Uterus (tissue), 4 donors: Measurements from ENCODE around the gene P2RY14. TPM values are rescaled to one million over a fixed set of nuclear protein-coding genes. Genes with fewer than 3 reads are reported as not detected.
"Not testable (repeated sequence)": the region's sequence is repeated elsewhere in the genome, so short reads cannot be mapped to it uniquely, and the experiment has no call there.

ENCODE experiments used
- DNase-seq, 2 donors: peaks; one replicate each; pipeline ENCODE4 v3.0.0-alpha.2; 2019 to 2020
- H3K27ac ChIP-seq, 2 donors: fragments of 200-600 bp; sonication (generic); 1 replicate in 1 of 2; 2 replicates in 1 of 2; pipeline ENCODE4 v1.5.1; 2016 to 2018
- H3K27me3 ChIP-seq, 2 donors: fragments of 200-600 bp; sonication (generic); one replicate each; pipeline ENCODE4 v1.5.1; 2018 to 2019; ENCODE audit warnings: control low read depth in 1 of 2
- H3K36me3 ChIP-seq, 2 donors: fragments of 200-600 bp; sonication (generic); one replicate each; pipeline ENCODE4 v1.5.1; 2019; ENCODE audit warnings: control low read depth in 1 of 2
- H3K4me1 ChIP-seq, 2 donors: fragments of 200-600 bp; sonication (generic); one replicate each; pipeline ENCODE4 v1.5.1; 2018 to 2019; ENCODE audit warnings: control low read depth in 1 of 2
- H3K4me3 ChIP-seq, 2 donors: fragments of 200-600 bp; sonication (generic); 1 replicate in 1 of 2; 2 replicates in 1 of 2; pipeline ENCODE4 v1.5.1; 2018 to 2019; ENCODE audit warnings: mild to moderate bottlenecking in 1 of 2
- H3K9me3 ChIP-seq, 2 donors: fragments of 200-600 bp; sonication (generic); one replicate each; pipeline ENCODE4 v1.5.1; 2019; ENCODE audit warnings: control low read depth in 1 of 2
- CTCF ChIP-seq, 4 experiments: fragments of 200-600 bp in 2 of 4; fragments of 450-650 bp in 2 of 4; sonication (generic) in 2 of 4; IDR thresholded peaks; one replicate each; pipeline ENCODE4 v1.5.1; 2016 to 2019; ENCODE audit warnings: antibody characterized with exemption in 4 of 4, mild to moderate bottlenecking in 2 of 4, moderate library complexity in 1 of 4
- POLR2A ChIP-seq, 2 donors: fragments of 450-650 bp; IDR thresholded peaks; one replicate each; pipeline ENCODE4 v1.6.1; 2016; ENCODE audit warnings: antibody characterized with exemption in 2 of 2, mild to moderate bottlenecking in 1 of 2, moderate library complexity in 1 of 2
- intact Hi-C: fragments of 100-400 bp; cut with DNase I; formaldehyde crosslinking; loops from one replicate; pipeline ENCODE4 v1.15.1; 2023; ENCODE audit warnings: low total_unique reads
- total RNA-seq, 4 donors: library from RNA; depleted of rRNA in 3 of 4; stranded (reverse); fragments of >200 nt in 3 of 4; gene quantifications; one replicate each; pipeline versions ENCODE4 v1.1.0 to v1.2.4, GENCODE V29; 2014 to 2023
- donor health status: DM: yes; HTN: yes; CAD: no.

The P2RY14 gene
- total RNA-seq, 4 donors from 2014 or later: 0.51 to 2.6 (median 0.61) TPM

- H3K36me3 ChIP-seq: no peaks in the 10 kb centered on the region
- no peaks in the 10 kb centered on the region for H3K4me1 ChIP-seq
- DNase-seq: no peak
- H3K27me3 ChIP-seq: no peaks in the 10 kb centered on the region
- intact Hi-C loops: no loop called here
- no peak overlapping the region for H3K27ac ChIP-seq
- TF ChIP-seq CTCF (IDR thresholded peaks at IDR 0.05) (no peak), POLR2A (IDR thresholded peaks at IDR 0.05) (no peak)
- no peaks in the 10 kb centered on the region for H3K9me3 ChIP-seq
- H3K4me3 ChIP-seq: no peak overlapping the region
These were observed 104.0 kb downstream of the P2RY14 start for GRCh38 chr3:151174351-151174750.

- Histone ChIP-seq H3K4me3 (no peak overlapping the region), H3K4me1 (no peaks in the 10 kb centered on the region), H3K27ac (no peak overlapping the region), H3K36me3 (no peaks in the 10 kb centered on the region), H3K9me3 (no peaks in the 10 kb centered on the region), H3K27me3 (no peaks in the 10 kb centered on the region)
- no peak for DNase-seq
- TF ChIP-seq CTCF (IDR thresholded peaks at IDR 0.05): no peak
- no peak for TF ChIP-seq POLR2A (IDR thresholded peaks at IDR 0.05)
- intact Hi-C loops: no loop called here
These were observed 107.1 kb downstream of the P2RY14 start for GRCh38 chr3:151171145-151171757.

GRCh38 chr3:151169948-151170679, 108.2 kb downstream of the P2RY14 start:
- H3K9me3 ChIP-seq, H3K36me3 ChIP-seq, H3K27ac ChIP-seq, H3K4me1 ChIP-seq, intact Hi-C loops, H3K27me3 ChIP-seq, H3K4me3 ChIP-seq, DNase-seq: not testable (repeated sequence)

GRCh38 chr3:151169262-151169947, 108.9 kb downstream of the P2RY14 start:
- intact Hi-C loops: no loop called here

More at GRCh38 chr3:151169262-151169947, 108.9 kb downstream of the P2RY14 start:
- DNase-seq: no peak
- Histone ChIP-seq H3K4me1 (no peaks in the 10 kb centered on the region), H3K27ac (no peak overlapping the region), H3K4me3 (no peak overlapping the region), H3K36me3 (no peaks in the 10 kb centered on the region), H3K27me3 (no peaks in the 10 kb centered on the region), H3K9me3 (no peaks in the 10 kb centered on the region)
- TF ChIP-seq POLR2A (IDR thresholded peaks at IDR 0.05) (no peak), CTCF (IDR thresholded peaks at IDR 0.05) (no peak)
